Measurements from ENCODE around the gene AP3S1.
A peak's percentile ranks its signal among the peaks of the same experiment; 100 is the strongest.

GRCh38 chr5:115842089-115842935 lies 577 bp downstream of the AP3S1 start:
- peak in 1 of 4 donors; percentile 57 for TF ChIP-seq POLR2A (IDR thresholded peaks at IDR 0.05)
- peak in 5 of 6 experiments; percentile 5 to 60 (median 21) for TF ChIP-seq CTCF (IDR thresholded peaks at IDR 0.05)

Measured in upper lobe of left lung (tissue), 4 donors.